Raji (cell line): ENCODE measurements around the gene DTNB.

ENCODE experiments used
- POLR2A ChIP-seq: IDR thresholded peaks from 2 replicates; pipeline ENCODE4 v1.6.1; 2011; ENCODE audit warnings: low read depth, low read length, control low read depth; ENCODE audit not compliant: insufficient read depth

The DTNB gene

DNA sequence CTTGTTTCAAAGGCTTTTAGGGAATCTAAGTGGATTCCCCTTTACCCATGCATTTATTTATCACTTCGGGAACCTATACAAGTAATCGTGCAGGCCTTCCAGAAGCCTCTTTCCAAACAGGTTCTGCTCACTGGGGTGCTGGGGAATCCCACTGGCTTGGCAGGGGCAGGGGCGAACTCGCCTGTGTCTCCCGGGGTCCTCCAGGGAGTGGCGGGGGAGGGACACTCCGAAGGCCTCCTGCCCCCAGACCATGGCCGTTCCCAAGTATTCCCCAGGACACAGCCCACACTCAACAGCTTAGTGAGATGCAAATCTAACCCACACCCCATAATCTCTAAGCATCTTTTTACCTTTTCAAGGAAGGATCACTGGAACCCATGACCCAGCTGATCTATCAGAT lies 338.2 kb downstream of the DTNB start:
- TF ChIP-seq POLR2A: no peak

GRCh38 chr2:25334482-25334881 lies 338.9 kb downstream of the DTNB start:
- no peak for TF ChIP-seq POLR2A

- no peak for TF ChIP-seq POLR2A
Observed at GRCh38 chr2:25333981-25334380, 339.4 kb downstream of the DTNB start.

GRCh38 chr2:25332571-25332970 lies 340.8 kb downstream of the DTNB start:
- no peak for TF ChIP-seq POLR2A

DNA sequence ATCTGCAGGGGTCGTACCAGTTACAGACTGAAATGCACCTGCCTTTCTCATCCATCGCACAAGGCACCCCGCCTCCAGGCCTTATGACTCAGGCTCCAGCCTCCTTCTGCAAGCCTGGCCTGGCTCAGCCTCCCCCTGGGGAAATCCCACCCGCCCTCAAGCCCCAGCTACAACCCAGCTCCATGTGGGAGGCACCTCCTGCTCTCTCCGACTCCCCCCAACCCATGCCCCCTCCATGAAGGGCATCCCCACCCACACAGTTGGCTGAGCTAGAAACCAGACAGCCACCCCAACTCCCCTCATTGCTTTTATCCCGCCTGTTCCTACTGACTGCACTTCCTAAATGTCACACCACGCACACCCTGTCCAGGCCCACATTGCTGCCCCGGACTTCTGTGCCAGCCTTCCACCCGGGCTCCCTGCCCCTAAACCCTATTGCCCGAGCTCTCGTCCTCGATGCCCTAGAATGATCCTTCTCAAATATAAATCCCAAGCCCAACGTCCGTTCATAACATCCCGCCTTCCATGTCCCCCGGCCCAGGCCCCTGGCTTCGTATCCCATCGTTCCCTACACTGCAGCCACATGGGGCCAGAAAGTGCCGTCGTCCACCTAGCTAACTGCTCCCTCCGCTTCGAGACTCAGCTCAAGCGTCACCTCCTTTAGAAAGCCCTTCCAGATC lies 341.6 kb downstream of the DTNB start:
- TF ChIP-seq POLR2A: no peak

DNA sequence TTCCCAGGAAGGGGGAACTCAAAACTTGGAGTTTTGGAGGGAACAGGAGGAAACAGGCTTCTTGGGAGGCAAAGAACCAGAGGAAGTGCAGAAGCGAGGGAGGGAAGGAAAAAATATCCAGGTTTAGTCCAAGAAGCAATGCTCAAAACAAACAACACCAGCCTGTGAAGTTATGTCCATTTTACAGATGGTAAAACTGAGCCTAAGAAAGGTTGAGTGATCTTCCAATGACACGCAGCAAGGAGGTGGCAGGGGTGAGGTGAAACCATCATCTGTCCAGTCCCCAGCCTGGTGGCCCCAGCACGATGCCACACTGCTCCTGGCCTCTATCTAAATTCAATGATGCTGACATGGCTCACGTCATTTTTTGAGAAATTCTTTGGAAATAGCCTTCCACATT lies 342.4 kb downstream of the DTNB start:
- TF ChIP-seq POLR2A: no peak

- no peak for TF ChIP-seq POLR2A
Observed at GRCh38 chr2:25330273-25330672, 343.1 kb downstream of the DTNB start.

GRCh38 chr2:25328152-25329085 lies 345.0 kb downstream of the DTNB start:
- no peak for TF ChIP-seq POLR2A
